Calu3 (cell line): ENCODE results near the gene GOLGA8B. TPM values are rescaled to one million over a fixed set of nuclear protein-coding genes. Genes with fewer than 3 reads are reported as not detected.
"Not testable (repeated sequence)": the region's sequence is repeated elsewhere in the genome, so short reads cannot be mapped to it uniquely, and the experiment has no call there.

Experiments used
- Bru-seq: library from RNA; stranded (reverse); fragments of 400-500 nt; gene quantifications from one replicate; lab custom pipeline; 2021; lab: Mats Ljungman, UMichigan
- BruChase-seq, 2 experiments: library from RNA; stranded (reverse); fragments of 400-500 nt; gene quantifications; one replicate each; lab custom pipeline; 2021; lab: Mats Ljungman, UMichigan
- BruUV-seq: library from RNA; stranded (reverse); fragments of 400-500 nt; replicated peaks from 2 replicates; lab custom pipeline; 2021; lab: Mats Ljungman, UMichigan
- CTCF ChIA-PET: fragments of 300-600 bp; sonication (Branson Sonifier 250); formaldehyde crosslinking; loops from one replicate; lab custom pipeline; 2022; ENCODE audit warnings: antibody characterized with exemption; lab: Charles Lee
- DNase-seq: peaks from one replicate; pipeline ENCODE4 v3.0.0; 2022
- H3K27ac Mint-ChIP-seq: one replicate; pipeline ENCODE4 v1.8.0; 2022; ENCODE audit warnings: mixed read lengths; ENCODE audit not compliant: unreplicated experiment
- H3K27me3 Mint-ChIP-seq: one replicate; pipeline ENCODE4 v1.8.0; 2022; ENCODE audit warnings: mixed read lengths; ENCODE audit not compliant: unreplicated experiment
- H3K36me3 Mint-ChIP-seq: one replicate; pipeline ENCODE4 v1.8.0; 2022; ENCODE audit warnings: mild to moderate bottlenecking, moderate library complexity, mixed read lengths; ENCODE audit not compliant: insufficient read depth, unreplicated experiment
- H3K4me1 Mint-ChIP-seq: one replicate; pipeline ENCODE4 v1.8.0; 2022; ENCODE audit warnings: mild to moderate bottlenecking, low read depth, mixed read lengths; ENCODE audit not compliant: unreplicated experiment
- H3K4me3 Mint-ChIP-seq: one replicate; pipeline ENCODE4 v1.8.0; 2022; ENCODE audit warnings: mild to moderate bottlenecking, low read depth, moderate library complexity, mixed read lengths; ENCODE audit not compliant: unreplicated experiment
- H3K9me3 Mint-ChIP-seq: one replicate; pipeline ENCODE4 v1.8.0; 2022; ENCODE audit warnings: low read depth, mixed read lengths; ENCODE audit not compliant: unreplicated experiment
- CTCF ChIP-seq: fragments of 200-600 bp; IDR thresholded peaks from one replicate; pipeline ENCODE4 v1.8.0; 2022; ENCODE audit warnings: antibody characterized with exemption; ENCODE audit not compliant: unreplicated experiment
- intact Hi-C: fragments of 100-400 bp; cut with micrococcal nuclease; formaldehyde crosslinking; loops from one replicate; pipeline ENCODE4 v1.10.0; 2022; ENCODE audit not compliant: unreplicated experiment
- long read RNA-seq: library from polyadenylated mRNA; stranded (forward); transcript quantifications from one replicate; pipeline ENCODE4 v2.0.0, GENCODE V29; 2022
- total RNA-seq: library from RNA; stranded (reverse); gene quantifications from 2 replicates; pipeline ENCODE4 v1.2.3, GENCODE V29; 2022

Gene GOLGA8B
- total RNA-seq, result 72.5 and 74.9 TPM in 2 replicates
- Bru-seq, nascent RNA, result percentile 47 among the genes with signal in this experiment
- percentile 85 among the genes with signal in this experiment for BruChase-seq, experiment 1, labeled RNA remaining after a 6-hour chase
- BruChase-seq, experiment 2, labeled RNA remaining after a 2-hour chase, result percentile 65 among the genes with signal in this experiment
- long read RNA-seq, full-length matches to known transcripts, result 1 of 7 reads
- long read RNA-seq, partial matches to known transcripts, result 2 of 7 reads
- long read RNA-seq, other reads (novel, unspliced or antisense), result 4 of 7 reads

GRCh38 chr15:34583399-34584329, at the start of gene GOLGA8B:
TSS of gene GOLGA8B (minus strand) at chr15:34583651. CDS start at chr15:34535912, 47,739 bp downstream.
- Mint-ChIP-seq H3K4me1 (peaks cover 7% of the 10 kb centered on the region), H3K27ac (no peak within 1 kb of the TSS), H3K4me3 (peak within 1 kb of the TSS; percentile 79), H3K27me3 (no peaks in the 10 kb centered on the region), H3K9me3 (no peaks in the 10 kb centered on the region), H3K36me3 (peaks cover 17% of the 10 kb centered on the region)
- TF ChIP-seq CTCF, result no peak
- BruUV-seq, result no TSS peak
- peak; percentile 45 for DNase-seq
- CTCF ChIA-PET, result no interaction called here
- intact Hi-C loops, result no loop called here

GRCh38 chr15:34633165-34633564, 49.7 kb upstream of the GOLGA8B start:
- intact Hi-C loops, H3K27ac Mint-ChIP-seq: not testable (repeated sequence)

DNA sequence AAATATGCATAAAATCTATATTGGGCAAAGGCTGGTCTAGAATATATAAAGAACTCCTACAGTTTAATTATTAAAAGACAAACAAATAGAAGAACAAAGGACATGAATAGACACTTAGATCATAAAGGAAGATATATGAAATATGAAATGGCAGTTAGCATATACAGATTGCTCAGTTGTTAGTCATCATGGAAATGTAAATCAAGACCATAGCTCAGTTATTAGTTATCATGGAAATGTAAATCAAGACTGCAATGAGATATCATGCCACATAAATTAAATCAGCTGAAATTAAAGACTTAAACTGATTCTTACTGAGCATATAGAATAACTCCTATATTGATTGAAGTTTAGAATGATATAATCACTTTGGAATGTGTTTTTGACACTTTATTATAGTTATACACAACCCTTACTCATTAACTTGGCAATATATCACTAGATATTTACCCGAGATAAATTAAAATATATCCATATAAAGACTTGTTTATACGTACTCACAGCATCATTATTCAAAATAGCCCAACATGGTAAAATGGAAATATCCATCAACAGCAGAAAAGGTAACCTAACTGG, 45.2 kb upstream of the GOLGA8B start:
- no peaks in the 10 kb centered on the region for H3K36me3 Mint-ChIP-seq
- peaks cover 2% of the 10 kb centered on the region for H3K9me3 Mint-ChIP-seq
- no TSS peak for BruUV-seq
- DNase-seq, result no peak
- no peak for TF ChIP-seq CTCF
- H3K27me3 Mint-ChIP-seq, result no peaks in the 10 kb centered on the region
- peaks cover 8% of the 10 kb centered on the region for H3K4me1 Mint-ChIP-seq
- CTCF ChIA-PET, result no interaction called here
- no peak overlapping the region for H3K27ac Mint-ChIP-seq
- no peak overlapping the region for H3K4me3 Mint-ChIP-seq
- intact Hi-C loops, result no loop called here

More at GRCh38 chr15:34633165-34633564, 49.7 kb upstream of the GOLGA8B start:
- H3K4me1 Mint-ChIP-seq, H3K36me3 Mint-ChIP-seq, H3K4me3 Mint-ChIP-seq, CTCF ChIA-PET, BruUV-seq, DNase-seq, H3K9me3 Mint-ChIP-seq, H3K27me3 Mint-ChIP-seq: not testable (repeated sequence)

GRCh38 chr15:34625007-34625406, 41.6 kb upstream of the GOLGA8B start:
- Mint-ChIP-seq H3K36me3 (no peaks in the 10 kb centered on the region), H3K4me3 (no peak overlapping the region), H3K27ac (no peak overlapping the region), H3K4me1 (peaks cover 8% of the 10 kb centered on the region), H3K9me3 (peaks cover 2% of the 10 kb centered on the region), H3K27me3 (no peaks in the 10 kb centered on the region)
- TF ChIP-seq CTCF, result no peak
- intact Hi-C loops, result no loop called here
- BruUV-seq, result no TSS peak
- CTCF ChIA-PET, result no interaction called here
- DNase-seq, result no peak
